DMS53 treated with DMSO at 0.1 percent for 48 hours (cell line): ENCODE results near the gene AFDN.

ENCODE experiments used
- DNase-seq: peaks from one replicate; lab custom pipeline; 2025; ENCODE audit not compliant: unreplicated experiment; lab: John Stamatoyannopoulos, UW

The AFDN gene

DNA sequence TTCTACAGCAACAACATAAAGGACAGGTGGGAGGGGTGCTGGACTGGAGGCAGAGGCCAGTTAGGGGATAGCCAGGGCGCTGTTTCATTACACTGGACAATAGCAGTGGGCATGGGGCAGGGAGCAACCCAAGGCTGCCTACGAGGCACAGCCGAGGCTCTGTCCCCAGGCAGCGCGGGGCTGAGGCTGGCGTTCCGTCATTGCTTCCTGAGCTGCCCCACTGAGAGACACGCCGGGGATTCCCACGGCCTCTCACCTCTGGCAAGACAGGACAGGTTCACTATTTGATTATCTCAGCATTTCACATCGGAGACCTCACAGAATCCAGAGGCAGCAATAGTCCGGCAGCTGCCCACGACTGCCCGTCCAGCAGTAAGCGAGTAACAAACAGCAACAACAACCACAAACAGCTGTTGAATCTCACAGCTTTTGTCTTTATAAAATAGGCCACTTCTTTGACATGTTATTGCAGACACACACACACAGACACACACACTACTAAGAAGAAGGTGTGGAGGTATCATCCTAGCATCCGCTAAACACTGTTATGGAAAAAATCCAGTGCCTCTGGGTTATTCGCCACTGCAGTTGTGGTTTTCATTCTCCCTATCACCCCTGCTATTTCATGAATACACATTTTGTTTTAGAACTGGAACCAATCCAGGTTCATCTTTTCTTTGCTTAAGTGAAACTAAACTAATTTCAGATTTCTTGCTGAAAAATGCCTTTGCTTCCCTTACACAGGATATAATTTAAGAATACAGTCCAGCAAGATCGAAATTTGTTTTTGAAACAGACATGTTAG lies 190.2 kb downstream of the AFDN start:
- DNase-seq = no peak

- DNase-seq = no peak
Measured at GRCh38 chr6:168017629-168018028, 190.9 kb downstream of the AFDN start.

DNA sequence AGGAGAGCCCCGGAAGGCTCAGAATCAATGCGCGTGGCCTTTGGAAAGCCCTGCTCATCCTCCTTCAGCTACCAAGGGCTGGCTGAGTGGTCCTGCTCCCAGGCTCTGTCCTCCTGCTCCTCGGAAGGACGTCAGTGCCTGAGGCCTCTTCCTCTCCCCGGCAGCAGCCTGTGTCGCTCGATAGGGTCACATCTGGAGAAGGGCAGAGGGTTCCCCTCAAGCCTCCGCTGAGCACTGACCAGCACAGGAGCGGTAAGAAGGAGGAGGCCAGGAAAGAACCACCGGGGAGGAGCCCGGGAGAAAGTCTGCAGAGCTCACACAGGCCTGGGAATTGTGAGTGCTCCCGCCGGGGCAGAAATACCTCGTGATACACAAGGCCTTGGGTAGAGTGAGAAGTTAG lies 192.0 kb downstream of the AFDN start:
- no peak for DNase-seq

GRCh38 chr6:168020242-168020641 lies 193.5 kb downstream of the AFDN start:
- no peak for DNase-seq

DNA sequence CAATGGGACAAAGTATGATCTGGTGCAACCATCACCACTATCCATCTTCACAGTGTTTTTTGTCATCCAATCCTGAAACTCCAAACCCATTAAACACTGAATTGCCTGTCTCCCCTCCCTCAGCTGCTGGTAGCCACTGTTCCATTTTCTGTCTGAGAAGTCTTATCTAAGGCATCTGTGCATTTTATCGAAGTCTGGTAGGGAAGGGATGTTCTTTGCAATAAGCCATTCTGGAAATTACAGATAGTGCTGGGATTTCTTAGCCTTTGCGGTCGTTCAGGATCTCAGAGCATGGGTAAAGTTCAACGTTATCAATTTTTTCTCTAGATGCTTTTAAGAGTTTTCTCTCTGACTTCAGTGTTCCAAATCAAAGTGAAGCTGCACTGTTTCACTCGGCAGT lies 194.9 kb downstream of the AFDN start:
- DNase-seq = no peak
